MM.1S (cell line): ENCODE measurements around the gene DIS3L2.
A peak's percentile ranks its signal among the peaks of the same experiment; 100 is the strongest.

ENCODE experiments used
- DNase-seq: peaks from one replicate; pipeline ENCODE4 v3.0.0-alpha.2; 2015
- H2AFZ ChIP-seq: fragments of 300-600 bp; sonication (generic); 2 replicates; pipeline ENCODE4 v1.6.0; 2016; ENCODE audit warnings: antibody characterized with exemption, low read length
- H3F3A ChIP-seq: fragments of 300-600 bp; sonication (generic); 2 replicates; pipeline ENCODE4 v1.6.1; 2016; ENCODE audit warnings: mild to moderate bottlenecking, antibody characterized with exemption, low read length, moderate library complexity, mixed read lengths; ENCODE audit not compliant: insufficient read depth
- H3K27ac ChIP-seq: fragments of 300-600 bp; sonication (generic); 2 replicates; pipeline ENCODE4 v1.5.1; 2016; ENCODE audit warnings: mild to moderate bottlenecking, low read length
- H3K27me3 ChIP-seq: fragments of 300-600 bp; sonication (generic); replicated peaks from 2 replicates; pipeline ENCODE4 v1.6.0; 2016; ENCODE audit warnings: low read length; ENCODE audit not compliant: insufficient read depth
- H3K36me3 ChIP-seq: fragments of 300-600 bp; sonication (generic); replicated peaks from 2 replicates; pipeline ENCODE4 v1.6.1; 2016; ENCODE audit warnings: mild to moderate bottlenecking, low read length, mixed read lengths; ENCODE audit not compliant: insufficient read depth
- H3K4me1 ChIP-seq: fragments of 300-600 bp; sonication (generic); 2 replicates; pipeline ENCODE4 v1.6.1; 2016; ENCODE audit warnings: low read length, mixed read lengths
- H3K4me2 ChIP-seq: fragments of 300-600 bp; sonication (generic); 2 replicates; pipeline ENCODE4 v1.6.0; 2016; ENCODE audit warnings: low read depth, low read length
- H3K4me3 ChIP-seq: fragments of 300-600 bp; sonication (generic); 2 replicates; pipeline ENCODE4 v1.5.1; 2016; ENCODE audit warnings: low read length, mixed read lengths
- H3K79me2 ChIP-seq: fragments of 300-600 bp; sonication (generic); 2 replicates; pipeline ENCODE4 v1.6.1; 2016; ENCODE audit warnings: mixed run types, low read length, mixed read lengths
- H3K9ac ChIP-seq: fragments of 300-600 bp; sonication (generic); 2 replicates; pipeline ENCODE4 v1.6.1; 2016; ENCODE audit warnings: low read length, mixed read lengths
- H3K9me2 ChIP-seq: fragments of 300-600 bp; sonication (generic); replicated peaks from 2 replicates; pipeline ENCODE4 v1.6.1; 2016; ENCODE audit warnings: mild to moderate bottlenecking, low read length, mixed read lengths; ENCODE audit not compliant: insufficient read depth
- H3K9me3 ChIP-seq: fragments of 300-600 bp; sonication (generic); replicated peaks from 2 replicates; pipeline ENCODE4 v1.6.1; 2016; ENCODE audit warnings: mild to moderate bottlenecking, low read length, mixed read lengths; ENCODE audit not compliant: insufficient read depth
- H4K20me1 ChIP-seq: fragments of 300-600 bp; sonication (generic); 2 replicates; pipeline ENCODE4 v1.6.1; 2016; ENCODE audit warnings: mild to moderate bottlenecking, low read length, moderate library complexity, mixed read lengths; ENCODE audit not compliant: insufficient read depth
- CTCF ChIP-seq: fragments of 300-600 bp; sonication (generic); IDR thresholded peaks from 2 replicates; pipeline ENCODE4 v1.5.1; 2016; ENCODE audit warnings: antibody characterized with exemption, low read length, mixed read lengths
- EZH2 ChIP-seq: fragments of 300-600 bp; sonication (generic); optimal IDR thresholded peaks from 2 replicates; pipeline ENCODE3; 2017; ENCODE audit warnings: low read depth, mild to moderate bottlenecking, antibody characterized with exemption, low read length, mixed read lengths
- EZH2phosphoT487 ChIP-seq: fragments of 300-600 bp; sonication (generic); IDR thresholded peaks from 2 replicates; pipeline ENCODE4 v1.6.1; 2018; ENCODE audit warnings: antibody characterized with exemption, low read length

The DIS3L2 gene

GRCh38 chr2:232141591-232141990 is 180.1 kb downstream of the DIS3L2 start:
- Histone ChIP-seq H3K9me2 (no peaks in the 10 kb centered on the region), H3K9ac (no peak overlapping the region), H3K79me2 (no peaks in the 10 kb centered on the region), H3K4me3 (no peak overlapping the region), H3K27me3 (no peaks in the 10 kb centered on the region), H4K20me1 (no peaks in the 10 kb centered on the region), H3K27ac (no peak overlapping the region), H3K4me2 (no peak overlapping the region), H3K9me3 (no peaks in the 10 kb centered on the region), H3K36me3 (no peaks in the 10 kb centered on the region), H3F3A (peaks cover 6% of the 10 kb centered on the region), H2AFZ (no peak overlapping the region), H3K4me1 (peaks cover 37% of the 10 kb centered on the region)
- TF ChIP-seq CTCF = no peak
- no peak for TF ChIP-seq EZH2phosphoT487
- TF ChIP-seq EZH2 = no peak
- no peak for DNase-seq

- Histone ChIP-seq H3K79me2 (no peaks in the 10 kb centered on the region), H3K4me3 (no peak overlapping the region), H3K4me2 (no peak overlapping the region), H3K36me3 (no peaks in the 10 kb centered on the region), H2AFZ (no peak overlapping the region), H3K9me3 (no peaks in the 10 kb centered on the region), H3K9me2 (no peaks in the 10 kb centered on the region), H4K20me1 (no peaks in the 10 kb centered on the region), H3K4me1 (peaks cover 33% of the 10 kb centered on the region), H3K27ac (no peak overlapping the region), H3K27me3 (no peaks in the 10 kb centered on the region), H3K9ac (no peak overlapping the region), H3F3A (peaks cover 6% of the 10 kb centered on the region)
- peak; percentile 51 for DNase-seq
- TF ChIP-seq EZH2 (no peak), CTCF (peak; percentile 61)
Measured at GRCh38 chr2:232142049-232142448, 180.5 kb downstream of the DIS3L2 start.

- H4K20me1 ChIP-seq = no peaks in the 10 kb centered on the region
- H3K9me2 ChIP-seq = no peaks in the 10 kb centered on the region
- DNase-seq = no peak
- H3K27me3 ChIP-seq = no peaks in the 10 kb centered on the region
- peaks cover 6% of the 10 kb centered on the region for H3F3A ChIP-seq
- no peak overlapping the region for H3K4me2 ChIP-seq
- TF ChIP-seq EZH2 (no peak), CTCF (no peak), EZH2phosphoT487 (no peak)
- H3K4me3 ChIP-seq = no peak overlapping the region
- no peak overlapping the region for H3K27ac ChIP-seq
- H3K9me3 ChIP-seq = no peaks in the 10 kb centered on the region
- no peaks in the 10 kb centered on the region for H3K79me2 ChIP-seq
- no peak overlapping the region for H3K9ac ChIP-seq
- no peak overlapping the region for H2AFZ ChIP-seq
- peaks cover 28% of the 10 kb centered on the region for H3K4me1 ChIP-seq
- no peaks in the 10 kb centered on the region for H3K36me3 ChIP-seq
Measured at GRCh38 chr2:232142502-232142901, 181.0 kb downstream of the DIS3L2 start.

- Histone ChIP-seq H3F3A (no peaks in the 10 kb centered on the region), H4K20me1 (no peaks in the 10 kb centered on the region), H3K9ac (no peak overlapping the region), H3K27ac (no peak overlapping the region), H3K9me3 (no peaks in the 10 kb centered on the region), H3K79me2 (no peaks in the 10 kb centered on the region), H3K4me3 (no peak overlapping the region), H3K4me1 (peaks cover 7% of the 10 kb centered on the region; the same call in 1 of the 2 replicates), H2AFZ (no peak overlapping the region), H3K27me3 (no peaks in the 10 kb centered on the region), H3K4me2 (no peak overlapping the region), H3K9me2 (no peaks in the 10 kb centered on the region), H3K36me3 (no peaks in the 10 kb centered on the region)
- no peak for TF ChIP-seq EZH2
- no peak for TF ChIP-seq CTCF
- TF ChIP-seq EZH2phosphoT487 = no peak
- peak; percentile 46 for DNase-seq
Measured at GRCh38 chr2:232146294-232146693, 184.8 kb downstream of the DIS3L2 start.
